NCI-H82 treated with DMSO at 0.1 percent for 48 hours (cell line): Measurements from ENCODE around the gene SH3PXD2A.
"Not testable (repeated sequence)": the region's sequence is repeated elsewhere in the genome, so short reads cannot be mapped to it uniquely, and the experiment has no call there.

Experiments used
- DNase-seq: peaks from one replicate; lab custom pipeline; 2025; ENCODE audit not compliant: unreplicated experiment; lab: John Stamatoyannopoulos, UW

The SH3PXD2A gene

GRCh38 chr10:103770139-103770538, 85.2 kb downstream of the SH3PXD2A start:
- DNase-seq, result no peak

DNA sequence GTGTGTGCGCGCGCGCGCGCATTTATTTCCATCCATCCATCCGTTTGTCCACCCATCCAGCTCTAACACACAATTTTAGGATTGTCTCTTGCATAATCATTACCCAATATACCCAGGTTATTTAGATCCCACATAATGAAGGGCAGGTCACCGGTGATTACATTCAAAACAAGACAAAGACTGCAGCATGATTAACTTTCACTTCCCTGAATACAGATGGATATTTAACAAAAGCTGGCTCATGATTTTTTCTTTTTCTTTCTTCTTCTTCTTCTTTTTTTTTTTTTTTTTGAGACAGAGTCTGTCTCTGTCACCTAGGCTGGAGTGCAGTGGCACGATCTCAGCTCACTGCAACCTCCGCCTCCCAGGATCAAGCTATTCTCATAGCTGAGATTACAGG, 86.2 kb downstream of the SH3PXD2A start:
- no peak for DNase-seq

DNA sequence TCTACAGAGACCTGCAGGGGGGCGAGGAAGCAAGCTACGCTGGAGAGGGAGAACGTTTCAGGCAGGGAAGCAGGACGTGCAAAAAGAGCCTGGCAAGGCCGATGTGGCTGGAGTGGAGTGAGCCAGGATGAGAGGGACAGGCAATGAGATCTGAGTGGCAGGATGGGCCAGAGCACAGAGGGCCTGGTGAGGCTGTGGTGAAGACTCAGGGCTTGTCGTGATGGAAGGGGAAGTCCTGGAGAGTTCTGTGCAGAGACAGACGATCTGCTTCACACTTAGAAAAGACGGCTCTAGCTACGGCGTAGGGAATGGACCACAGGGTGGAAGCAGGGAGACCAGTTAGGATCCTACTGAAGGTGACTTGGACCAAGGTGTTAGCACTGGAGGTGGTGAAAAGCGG, 87.0 kb downstream of the SH3PXD2A start:
- no peak for DNase-seq

DNA sequence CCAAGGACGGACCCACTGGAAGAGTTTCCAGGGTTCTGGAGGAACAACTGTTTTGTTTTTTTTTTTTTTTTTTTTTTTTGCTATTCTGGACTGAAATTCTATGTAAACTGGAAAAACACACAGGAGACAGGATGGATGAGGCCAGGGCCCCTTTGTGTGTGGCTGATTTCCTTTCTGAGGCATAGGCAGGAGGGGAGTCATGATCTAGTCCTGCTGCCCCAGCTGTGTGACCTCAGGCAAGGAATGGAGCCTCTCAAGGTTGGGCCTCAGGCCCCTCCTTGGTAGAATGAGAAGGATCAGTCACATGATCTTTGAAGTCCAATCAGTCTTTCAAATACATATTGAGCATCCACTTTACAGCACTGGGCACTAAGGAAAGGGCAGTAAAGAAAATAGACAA, 87.6 kb downstream of the SH3PXD2A start:
- no peak for DNase-seq

DNA sequence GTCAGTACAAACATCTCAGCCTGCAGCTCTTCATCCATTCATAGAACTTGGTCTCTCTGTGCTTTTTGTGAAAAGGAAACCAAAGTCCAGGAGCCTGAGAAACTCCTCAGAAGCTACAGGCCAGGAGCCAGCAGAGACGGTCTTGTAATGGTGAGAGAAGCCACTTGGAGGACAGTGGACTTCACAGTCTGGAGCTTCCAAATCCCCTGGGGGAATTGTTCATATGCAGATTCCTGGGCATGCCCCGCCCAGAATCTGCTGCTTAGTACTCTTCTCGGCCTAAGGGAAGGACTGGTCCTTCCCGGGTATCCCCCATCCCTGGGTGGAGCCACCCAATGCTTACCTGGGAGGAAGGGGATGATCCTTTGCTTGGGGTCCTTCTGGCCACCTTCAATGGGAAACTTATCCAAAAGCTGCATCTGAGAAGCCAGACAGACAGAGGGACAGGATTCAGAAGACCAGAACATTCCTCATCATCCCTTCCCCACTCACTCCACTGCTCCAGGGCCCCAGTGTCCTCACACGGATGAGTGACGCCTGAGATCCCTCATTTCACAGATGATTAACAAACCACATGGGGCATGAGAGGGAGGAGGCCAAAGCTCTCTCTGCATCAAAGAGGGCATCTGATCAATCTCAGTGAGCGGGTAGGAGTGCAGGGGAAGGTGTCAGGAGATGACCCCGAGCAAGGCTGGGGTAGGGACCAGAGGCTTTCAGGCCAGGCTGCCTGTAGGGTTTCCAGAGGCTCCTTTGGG, 88.4 kb downstream of the SH3PXD2A start:
- no peak for DNase-seq

GRCh38 chr10:103765981-103766380, 89.4 kb downstream of the SH3PXD2A start:
- no peak for DNase-seq

DNA sequence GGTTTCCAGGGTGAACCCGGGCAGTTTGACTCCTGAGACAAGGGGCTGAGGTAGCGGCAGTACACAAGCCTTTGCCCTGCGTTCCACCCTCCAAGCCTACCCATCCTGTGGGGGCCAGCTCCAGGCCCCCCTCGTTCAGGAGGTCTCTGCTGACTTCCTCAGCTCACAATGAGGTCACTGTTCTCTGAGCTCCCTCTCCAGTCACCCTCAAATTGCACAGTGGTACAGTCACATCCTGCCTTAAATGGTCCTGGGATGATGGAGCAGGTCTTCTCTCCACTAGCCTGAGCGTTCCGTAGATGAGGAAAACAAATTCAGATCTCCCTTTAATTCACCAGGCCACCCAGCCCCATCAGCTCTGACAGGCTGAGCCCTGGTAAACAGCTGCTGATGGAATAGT, 90.2 kb downstream of the SH3PXD2A start:
- DNase-seq, result no peak

DNA sequence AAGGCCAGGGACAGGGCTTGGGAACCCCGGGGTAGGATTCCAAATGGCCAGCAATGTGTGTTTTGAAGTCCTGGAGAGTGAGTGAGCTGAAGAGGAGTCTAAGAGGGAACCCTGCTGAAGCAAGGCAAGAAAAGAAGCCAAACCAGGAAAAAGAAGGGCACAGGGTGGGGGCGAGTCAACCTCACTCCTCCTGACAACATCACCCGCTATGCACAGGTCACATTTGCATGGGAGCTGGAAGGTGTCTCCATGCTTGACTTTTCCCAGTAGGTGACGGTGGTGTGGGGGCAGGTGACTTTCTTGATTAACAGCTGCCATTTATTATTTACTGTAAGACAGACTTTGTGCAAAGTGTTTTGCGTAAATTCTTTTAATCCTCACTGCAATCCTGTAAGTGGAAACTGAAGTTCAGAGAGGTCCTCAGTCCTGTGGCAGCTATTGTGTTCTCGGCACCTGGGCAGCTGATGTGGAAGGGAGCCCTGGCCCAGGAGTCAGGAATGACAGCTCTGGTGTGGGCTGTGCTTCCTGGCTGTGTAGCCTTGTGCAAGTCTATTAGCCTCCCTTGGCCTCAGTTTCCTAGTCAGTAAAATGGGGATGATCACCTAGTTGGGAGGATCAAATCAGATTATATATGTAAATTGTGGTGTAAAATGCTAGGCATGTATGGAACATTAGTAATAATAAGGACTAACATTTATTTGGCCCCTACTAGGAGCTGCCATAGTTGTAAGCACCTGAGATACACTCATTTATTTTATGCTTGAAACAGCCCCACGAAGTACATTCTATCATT, 90.9 kb downstream of the SH3PXD2A start:
- DNase-seq, result no peak

- no peak for DNase-seq
Measured at GRCh38 chr10:103763374-103764202, 91.8 kb downstream of the SH3PXD2A start.

GRCh38 chr10:103762916-103763315, 92.5 kb downstream of the SH3PXD2A start:
- no peak for DNase-seq

GRCh38 chr10:103762162-103762561, 93.2 kb downstream of the SH3PXD2A start:
- no peak for DNase-seq

DNA sequence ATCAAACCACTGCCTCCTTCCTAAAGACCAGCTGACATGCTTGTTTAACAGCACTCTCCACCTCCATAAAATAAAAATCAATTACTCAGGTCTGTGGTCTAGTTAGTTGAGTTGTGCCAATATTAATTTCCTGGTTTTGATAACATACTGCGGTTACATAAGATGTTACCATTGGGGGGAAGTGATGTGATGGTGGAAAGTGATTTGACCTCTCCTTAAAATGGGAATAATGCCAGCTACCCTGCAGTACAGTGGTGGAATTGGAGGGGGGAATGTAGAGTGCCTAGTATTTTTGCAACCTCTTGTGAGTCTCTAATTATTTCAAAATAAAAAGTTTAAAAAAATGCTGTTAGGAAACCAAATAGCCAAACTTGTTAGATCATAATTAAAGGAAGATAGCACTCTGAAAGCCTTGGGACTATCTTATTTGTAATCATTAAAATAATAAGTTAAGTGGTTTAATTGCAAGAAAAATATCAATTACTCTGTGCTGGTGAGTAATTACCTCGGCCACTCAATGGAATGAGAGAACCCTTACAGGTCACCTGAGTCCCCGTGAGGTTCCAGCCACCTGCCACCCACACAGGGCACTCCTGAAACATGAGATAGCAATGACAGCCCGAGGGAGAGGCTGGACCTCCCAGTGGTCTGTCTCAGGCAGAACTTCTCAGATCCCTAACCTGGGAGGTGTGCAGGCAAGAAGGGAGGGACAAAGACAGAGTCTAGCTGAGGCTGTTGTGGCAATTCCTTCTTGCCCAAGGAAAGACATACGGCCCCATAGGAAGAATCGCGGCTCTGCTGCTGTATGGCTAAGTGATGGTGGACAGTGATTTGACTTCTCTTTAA, 94.1 kb downstream of the SH3PXD2A start:
- DNase-seq, result no peak

DNA sequence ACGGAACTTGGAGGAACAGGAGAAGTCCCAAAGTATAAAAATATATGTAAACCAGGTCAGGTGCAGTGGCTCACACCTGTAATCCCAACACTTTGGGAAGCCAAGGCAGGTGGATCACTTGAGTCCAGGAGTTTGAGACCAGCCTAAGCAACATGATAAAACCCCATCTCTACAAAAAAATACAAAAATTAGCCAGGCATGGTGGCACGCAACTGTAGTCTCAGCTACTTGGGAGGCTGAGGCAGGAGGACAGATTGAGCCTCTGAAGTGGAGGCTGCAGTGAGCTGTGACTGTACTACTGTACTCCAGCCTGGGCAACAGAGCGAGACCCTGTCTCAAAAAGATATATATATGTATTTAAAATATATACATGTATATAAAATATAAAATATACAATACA, 95.1 kb downstream of the SH3PXD2A start:
- DNase-seq, result not testable (repeated sequence)

DNA sequence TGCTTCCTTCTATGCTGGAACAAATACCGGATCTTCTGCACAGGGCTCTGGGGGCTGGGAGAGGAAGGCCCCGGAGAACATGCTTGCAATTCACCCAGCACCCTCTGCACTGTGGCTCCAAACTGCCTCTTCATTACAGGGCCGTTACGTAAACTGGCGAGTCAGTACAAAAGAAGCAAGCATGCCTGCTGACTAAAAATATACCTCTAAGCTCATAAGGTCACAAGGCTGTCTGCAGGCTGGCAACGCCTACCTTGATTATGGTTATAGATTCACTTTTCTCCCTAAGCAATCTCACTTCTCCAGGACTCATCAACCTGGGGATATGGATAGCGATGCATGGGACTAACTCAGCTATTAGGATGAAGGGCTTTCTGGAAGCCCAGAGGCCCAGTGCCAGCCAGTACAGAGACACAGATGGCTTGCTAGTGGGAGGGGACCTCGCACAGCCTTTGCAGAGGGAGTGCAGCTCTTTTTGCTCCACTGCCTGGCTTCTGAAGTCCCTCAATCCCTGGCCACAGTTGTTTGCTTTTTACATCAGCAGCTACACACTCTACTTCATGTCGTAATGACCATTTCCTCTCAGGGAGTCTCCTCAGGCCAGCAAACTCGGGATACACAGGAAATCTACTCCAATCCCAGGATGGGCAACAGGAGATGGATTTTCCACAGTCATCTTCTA, 96.1 kb downstream of the SH3PXD2A start:
- DNase-seq, result no peak

- DNase-seq, result no peak
Measured at GRCh38 chr10:103758294-103758681, 97.1 kb downstream of the SH3PXD2A start.

- no peak for DNase-seq
Measured at GRCh38 chr10:103757531-103758293, 97.7 kb downstream of the SH3PXD2A start.

- no peak for DNase-seq
Measured at GRCh38 chr10:103756277-103756869, 99.0 kb downstream of the SH3PXD2A start.

GRCh38 chr10:103752680-103753248, 102.6 kb downstream of the SH3PXD2A start:
- no peak for DNase-seq
